Heart left ventricle (tissue), 16 donors: ENCODE results near the gene RIPK1. TPM values are rescaled to one million over a fixed set of nuclear protein-coding genes. Genes with fewer than 3 reads are reported as not detected.
"Not testable (repeated sequence)": the region's sequence is repeated elsewhere in the genome, so short reads cannot be mapped to it uniquely, and the experiment has no call there.

Experiments
- ATAC-seq, 4 donors: fragments of 200-7000 bp; cut with Tn5 transposase; one replicate each; pipeline ENCODE4 v1.9.1; 2020 to 2022; ENCODE audit warnings: moderate library complexity in 4 of 4, mild to moderate bottlenecking in 3 of 4, moderate number of reproducible peaks in 1 of 4
- DNase-seq, 5 donors: peaks; one replicate each; pipeline ENCODE4 v3.0.0-alpha.2; 2020
- H3K27ac ChIP-seq, 12 donors: fragments of 200-600 bp; sonication (generic) in 4 of 12; one replicate each; pipeline versions ENCODE4 v1.5.0 to v1.8.0; 2016 to 2022; ENCODE audit warnings: mild to moderate bottlenecking in 2 of 12
- H3K27me3 ChIP-seq, 9 donors: fragments of 200-600 bp; sonication (generic) in 2 of 9; one replicate each; pipeline versions ENCODE4 v1.5.1 to v1.8.0; 2016 to 2022; ENCODE audit warnings: mild to moderate bottlenecking in 3 of 9
- H3K36me3 ChIP-seq, 9 donors: fragments of 200-600 bp; sonication (generic) in 2 of 9; one replicate each; pipeline versions ENCODE4 v1.5.0 to v1.8.0; 2018 to 2022; ENCODE audit warnings: mild to moderate bottlenecking in 2 of 9
- H3K4me1 ChIP-seq, 12 donors: fragments of 200-600 bp; sonication (generic) in 4 of 12; one replicate each; pipeline versions ENCODE4 v1.5.0 to v1.8.0; 2016 to 2022; ENCODE audit warnings: mild to moderate bottlenecking in 3 of 12
- H3K4me3 ChIP-seq, 12 donors: fragments of 200-600 bp; sonication (generic) in 4 of 12; one replicate each; pipeline versions ENCODE4 v1.5.0 to v1.8.0; 2017 to 2022; ENCODE audit warnings: mild to moderate bottlenecking in 9 of 12, moderate library complexity in 4 of 12
- H3K9me3 ChIP-seq, 12 donors: fragments of 200-600 bp; sonication (generic) in 4 of 12; one replicate each; pipeline versions ENCODE4 v1.5.0 to v1.8.0; 2016 to 2022; ENCODE audit warnings: mild to moderate bottlenecking in 1 of 12
- CTCF ChIP-seq, 12 donors: fragments of 200-600 bp; sonication (generic) in 4 of 12; IDR thresholded peaks; one replicate each; pipeline versions ENCODE4 v1.5.0 to v1.8.0; 2018 to 2022; ENCODE audit warnings: antibody characterized with exemption in 12 of 12, mild to moderate bottlenecking in 5 of 12
- POLR2A ChIP-seq, 2 donors: fragments of 450-650 bp; IDR thresholded peaks; one replicate each; pipeline ENCODE4 v1.6.1; 2017; ENCODE audit warnings: antibody characterized with exemption in 2 of 2, mild to moderate bottlenecking in 2 of 2, moderate library complexity in 2 of 2
- WGBS, 4 donors: extraction: QIAGEN DNeasy Blood & Tissue Kit in 2 of 4; methylation state at CpG; one replicate each; pipeline versions ENCODE4 v1.1.5 to v1.1.7; 2013 to 2018; 5-methylcytosine and 5-hydroxymethylcytosine counted together
- intact Hi-C, 10 donors: fragments of 100-400 bp; cut with DNase I; formaldehyde crosslinking; loops; one replicate each; pipeline versions ENCODE4 v1.11.1 to v1.14.2; 2022
- long read RNA-seq, 3 donors: library from polyadenylated mRNA; unstranded; transcript quantifications; one replicate each; pipeline ENCODE4 v2.0.0, GENCODE V29; 2020 to 2021
- polyA plus RNA-seq, 2 donors: library from polyadenylated mRNA; stranded (reverse); fragments of 200-250 nt; gene quantifications; one replicate each; pipeline ENCODE4 v1.2.3, GENCODE V29; 2013
- total RNA-seq, 9 donors: library from RNA; depleted of rRNA in 2 of 9; stranded (reverse); fragments of >200 nt in 2 of 9; fragmentation: NEBNext Ultra II Directional in 3 of 9; extraction: Animal tissue kit (Norgen Biotek cat#: 25700) in 3 of 9; gene quantifications; one replicate each; pipeline versions ENCODE4 v1.1.0 to v1.2.4, GENCODE V29; 2016 to 2023
- donor health status: ischemic (EF 13 %, LVEDD 7.1; RV severe dilation, severe dysfunction).
- donor health status: healthy with polysubstance abuse.
- donor health status: DM: no; HTN: yes; CAD: no.
- donor health status: DM: no; HTN: no; CAD: no.
- donor health status: ischemic (EF 25% LVEDD 6.9; RV normal size, moderate dysfunction).
- donor health status: ischemic (EF 25% LVEDD 5.7; RV mildly dilated, moderate dysfunction).
- donor health status: healthy.
- donor health status: DM: yes; HTN: yes; CAD: no.
- donor health status: ischemic (EF 35%, LVEDD 5.7; RV mildly dilated, moderate dysfunction).
- donor health status: nonischemic (EF 11% LVEDD 7.7; RV severe dilation, severe dysfunction).
- donor health status: DM: yes; HTN: yes; CAD: no.
- donor health status: PGD.
- donor health status: ischemic (EF 29% LVEDD 5.4; RV normal size, mild dysfunction).
- donor health status: nonischemic (EF 23%, LVEDD 6.1; RV moderate dilation, normal function).

RIPK1 gene
- total RNA-seq (10 to 100 TPM in 3 of 9 donors, 1 to 10 TPM in 6; 5.3 to 16.3 (median 7.1) TPM), polyA plus RNA-seq (1 to 10 TPM; 5.5 to 8.0 TPM)
- long read RNA-seq, donor 1, full-length matches to known transcripts = 7 of 15 reads
- long read RNA-seq, donor 1, partial matches to known transcripts = 4 of 15 reads
- long read RNA-seq, donor 1, other reads (novel, unspliced or antisense) = 4 of 15 reads
- long read RNA-seq, donor 2, full-length matches to known transcripts = 2 of 11 reads
- long read RNA-seq, donor 2, partial matches to known transcripts = 4 of 11 reads
- long read RNA-seq, donor 2, other reads (novel, unspliced or antisense) = 5 of 11 reads
- long read RNA-seq, donor 3, full-length matches to known transcripts = 2 of 14 reads
- long read RNA-seq, donor 3, partial matches to known transcripts = 2 of 14 reads
- long read RNA-seq, donor 3, other reads (novel, unspliced or antisense) = 10 of 14 reads

- peak within 1 kb of the TSS; percentile 82 to 100 (median 98) for H3K4me3 ChIP-seq
- TF ChIP-seq CTCF (IDR thresholded peaks at IDR 0.05) = peak in 9 of 12 donors; percentile 5 to 60 (median 41)
- peak; percentile 50 to 87 for TF ChIP-seq POLR2A (IDR thresholded peaks at IDR 0.05)
- no peaks in the 10 kb centered on the region for H3K9me3 ChIP-seq
- intact Hi-C loops = loop anchor here in 1 of 10 donors (10.0 kb wide), 1 partner anchor 304 kb away; the partner anchor contains the start of gene WRNIP1
- no peaks in the 10 kb centered on the region for H3K27me3 ChIP-seq
- peak; percentile 87 to 92 (median 90) for ATAC-seq
- 0 to 1% (median 0%) methylated on average over 31 to 112 of the region's 112 CpGs for WGBS, 4 donors
- H3K36me3 ChIP-seq = peaks cover 0 to 32% (median 0%) of the 10 kb centered on the region in 9 donors
- H3K27ac ChIP-seq = peak within 1 kb of the TSS; percentile 99 to 100 (median 100)
- DNase-seq = peak; percentile 95 to 97 (median 96)
- H3K4me1 ChIP-seq = peaks cover 5 to 55% (median 33%) of the 10 kb centered on the region in 12 donors
These were observed at the start of gene RIPK1 for GRCh38 chr6:3068329-3069214. RIPK1 (plus strand) TSS chr6:3068494; CDS start chr6:3076824, 8,330 bp downstream.

GRCh38 chr6:3019065-3019464 lies 49.2 kb upstream of the RIPK1 start:
- peaks cover 0 to 3% (median 0%) of the 10 kb centered on the region in 12 donors for H3K9me3 ChIP-seq
- 38 to 53% (median 51%) methylated on average over 1 of the region's 1 CpG for WGBS, 4 donors
- TF ChIP-seq CTCF (IDR thresholded peaks at IDR 0.05) (no peak), POLR2A (IDR thresholded peaks at IDR 0.05) (no peak)
- H3K4me3 ChIP-seq = no peak overlapping the region
- H3K27ac ChIP-seq = peak overlapping the region in 1 of 12 donors; percentile 43
- H3K36me3 ChIP-seq = peaks cover 0 to 71% (median 60%) of the 10 kb centered on the region in 9 donors
- no peak for DNase-seq
- intact Hi-C loops = no loop called here
- peaks cover 0 to 35% (median 9%) of the 10 kb centered on the region in 12 donors for H3K4me1 ChIP-seq
- no peak for ATAC-seq
- H3K27me3 ChIP-seq = no peaks in the 10 kb centered on the region

GRCh38 chr6:3019749-3020320 lies 48.5 kb upstream of the RIPK1 start:
- H3K4me1 ChIP-seq = peaks cover 0 to 43% (median 17%) of the 10 kb centered on the region in 12 donors
- no peaks in the 10 kb centered on the region for H3K27me3 ChIP-seq
- ATAC-seq (no peak), DNase-seq (no peak)
- H3K9me3 ChIP-seq = peaks cover 0 to 3% (median 0%) of the 10 kb centered on the region in 12 donors
- intact Hi-C loops = no loop called here
- 92 to 96% (median 95%) methylated on average over 6 of the region's 6 CpGs for WGBS, 4 donors
- peak overlapping the region in 1 of 12 donors; percentile 43 for H3K27ac ChIP-seq
- H3K36me3 ChIP-seq = peaks cover 0 to 63% (median 52%) of the 10 kb centered on the region in 9 donors
- TF ChIP-seq POLR2A (IDR thresholded peaks at IDR 0.05) (no peak), CTCF (IDR thresholded peaks at IDR 0.05) (no peak)
- H3K4me3 ChIP-seq = no peak overlapping the region

GRCh38 chr6:3020976-3021598 lies 47.2 kb upstream of the RIPK1 start:
- intact Hi-C loops, H3K27ac ChIP-seq, H3K4me3 ChIP-seq, ATAC-seq, DNase-seq, H3K27me3 ChIP-seq, H3K9me3 ChIP-seq: not testable (repeated sequence)
- H3K36me3 ChIP-seq = peaks cover 0 to 50% (median 40%) of the 10 kb centered on the region in 9 donors
- peaks cover 0 to 50% (median 20%) of the 10 kb centered on the region in 12 donors for H3K4me1 ChIP-seq
- WGBS, 4 donors = 95 to 100% (median 96%) methylated on average over 2 of the region's 2 CpGs
